ENCODE data around the gene CHKB.

GRCh38 chr22:50609599-50609998 lies 26.9 kb upstream of the CHKB start:
- TF ChIP-seq CTCF (conservative IDR thresholded peaks at IDR 0.05; ENCODE audit: low read length): no peak
- no peak for TF ChIP-seq EZH2phosphoT487 (IDR thresholded peaks at IDR 0.05; ENCODE audit: borderline replicate concordance, low read depth, low read length)

Measured in OCI-LY7 (cell line).